A673 (cell line): Measurements from ENCODE around the gene MRGPRF. TPM values are rescaled to one million over a fixed set of nuclear protein-coding genes. Genes with fewer than 3 reads are reported as not detected.

Experiments
- BruUV-seq: library from RNA; stranded (reverse); fragments of 400-500 nt; replicated peaks from 2 replicates; lab custom pipeline; 2021; lab: Mats Ljungman, UMichigan
- CTCF ChIA-PET: fragments of 300-600 bp; sonication (Branson Sonifier 250); formaldehyde crosslinking; loops from one replicate; lab custom pipeline; 2022; ENCODE audit warnings: antibody characterized with exemption; lab: Charles Lee
- POLR2A ChIA-PET: fragments of 300-600 bp; sonication (Branson Sonifier 250); formaldehyde crosslinking; loops from one replicate; lab custom pipeline; 2022; ENCODE audit warnings: antibody characterized with exemption; ENCODE audit not compliant: low non-redundant PET; lab: Charles Lee
- DNase-seq: peaks from one replicate; pipeline ENCODE4 v3.0.0-alpha.2; 2015; ENCODE audit warnings: low spot score
- H3K27ac ChIP-seq: fragments of 200-600 bp; sonication (generic); 2 replicates; pipeline ENCODE4 v1.5.1; 2016; ENCODE audit warnings: mixed run types, low read depth, mild to moderate bottlenecking, mixed read lengths, antibody characterized with exemption, low read length; ENCODE audit not compliant: poor library complexity, severe bottlenecking
- H3K27me3 ChIP-seq: fragments of 200-600 bp; sonication (generic); replicated peaks from 2 replicates; pipeline ENCODE4 v1.6.1; 2017; ENCODE audit warnings: mixed run types, low read depth, mild to moderate bottlenecking, mixed read lengths, antibody characterized with exemption, low read length; ENCODE audit not compliant: insufficient read depth, poor library complexity
- H3K36me3 ChIP-seq: fragments of 200-600 bp; sonication (generic); 2 replicates; pipeline ENCODE4 v1.6.1; 2016; ENCODE audit warnings: mixed run types, mild to moderate bottlenecking, mixed read lengths, antibody characterized with exemption, low read length; ENCODE audit not compliant: insufficient read depth, poor library complexity, severe bottlenecking
- H3K4me1 ChIP-seq: fragments of 200-600 bp; sonication (generic); 2 replicates; pipeline ENCODE4 v1.6.1; 2017; ENCODE audit warnings: mixed run types, mild to moderate bottlenecking, mixed read lengths, antibody characterized with exemption, low read length; ENCODE audit not compliant: insufficient read depth, poor library complexity, severe bottlenecking
- H3K4me3 ChIP-seq: fragments of 200-600 bp; sonication (generic); 2 replicates; pipeline ENCODE4 v1.5.1; 2016; ENCODE audit warnings: low read depth, mixed run types, mild to moderate bottlenecking, mixed read lengths, low read length; ENCODE audit not compliant: poor library complexity, severe bottlenecking
- H3K9me3 ChIP-seq: fragments of 200-600 bp; sonication (generic); 2 replicates; pipeline ENCODE4 v1.6.1; 2016; ENCODE audit warnings: mixed run types, low read depth, mild to moderate bottlenecking, mixed read lengths, antibody characterized with exemption, low read length; ENCODE audit not compliant: poor library complexity, severe bottlenecking
- CTCF ChIP-seq: fragments of 300-800, 200-600 bp; sonication (generic); conservative IDR thresholded peaks from 2 replicates; pipeline ENCODE4 v1.5.1; 2017; ENCODE audit warnings: low read depth, mild to moderate bottlenecking, antibody characterized with exemption, low read length, moderate library complexity, mixed read lengths
- EZH2 ChIP-seq: fragments of 200-600 bp; sonication (generic); IDR thresholded peaks from 2 replicates; pipeline ENCODE4 v1.6.1; 2017; ENCODE audit warnings: borderline replicate concordance, low read depth, mild to moderate bottlenecking, mixed read lengths, antibody characterized with exemption, low read length; ENCODE audit not compliant: poor library complexity, severe bottlenecking
- intact Hi-C: fragments of 100-400 bp; cut with micrococcal nuclease; formaldehyde crosslinking; loops from one replicate; pipeline ENCODE4 v1.10.0; 2022; ENCODE audit not compliant: unreplicated experiment
- total RNA-seq: library from RNA; stranded (reverse); gene quantifications from 2 replicates; pipeline ENCODE4 v1.2.3, GENCODE V29; 2021

The MRGPRF gene
- total RNA-seq, 1 experiment from 2014 or later, result 9.3 TPM

GRCh38 chr11:69006816-69007215 lies 6.2 kb downstream of the MRGPRF start:
- Histone ChIP-seq H3K4me1 (peaks cover 14% of the 10 kb centered on the region), H3K4me3 (no peak overlapping the region), H3K27me3 (no peaks in the 10 kb centered on the region), H3K36me3 (no peaks in the 10 kb centered on the region), H3K27ac (no peak overlapping the region), H3K9me3 (no peaks in the 10 kb centered on the region)
- BruUV-seq, result no TSS peak
- TF ChIP-seq EZH2, result no peak
- TF ChIP-seq CTCF, result no peak
- POLR2A ChIA-PET, result no interaction called here
- intact Hi-C loops, result no loop called here
- DNase-seq, result no peak
- CTCF ChIA-PET, result no interaction called here

- H3K27me3 ChIP-seq, result no peaks in the 10 kb centered on the region
- TF ChIP-seq CTCF (no peak), EZH2 (no peak)
- no peak for DNase-seq
- intact Hi-C loops, result no loop called here
- H3K4me1 ChIP-seq, result peaks cover 6% of the 10 kb centered on the region
- H3K36me3 ChIP-seq, result no peaks in the 10 kb centered on the region
- no peak overlapping the region for H3K4me3 ChIP-seq
- no peaks in the 10 kb centered on the region for H3K9me3 ChIP-seq
- BruUV-seq, result no TSS peak
- POLR2A ChIA-PET, result no interaction called here
- no peak overlapping the region for H3K27ac ChIP-seq
- CTCF ChIA-PET, result no interaction called here
These were observed 7.2 kb downstream of the MRGPRF start for GRCh38 chr11:69005631-69006368.

GRCh38 chr11:69005183-69005630 lies 7.8 kb downstream of the MRGPRF start:
- no peaks in the 10 kb centered on the region for H3K9me3 ChIP-seq
- H3K4me1 ChIP-seq, result peaks cover under 1% of the 10 kb centered on the region
- no peaks in the 10 kb centered on the region for H3K36me3 ChIP-seq
- intact Hi-C loops, result no loop called here
- CTCF ChIA-PET, result no interaction called here
- no peak overlapping the region for H3K27ac ChIP-seq
- POLR2A ChIA-PET, result no interaction called here
- no peaks in the 10 kb centered on the region for H3K27me3 ChIP-seq
- no peak overlapping the region for H3K4me3 ChIP-seq
- no TSS peak for BruUV-seq
- DNase-seq, result no peak
- TF ChIP-seq EZH2 (no peak), CTCF (no peak)
